C4-2B (cell line): ENCODE data around the gene FKBP1A.

Experiments used
- ZFX ChIP-seq: fragments of 450-650 bp; IDR thresholded peaks from 2 replicates; pipeline ENCODE4 v1.6.1; 2017
- TF ChIP-seq, protein P1 (sequence below): fragments of 450-650 bp; conservative IDR thresholded peaks from 2 replicates; pipeline ENCODE4 v1.5.1; 2017; ENCODE audit warnings: mild to moderate bottlenecking

DNA sequence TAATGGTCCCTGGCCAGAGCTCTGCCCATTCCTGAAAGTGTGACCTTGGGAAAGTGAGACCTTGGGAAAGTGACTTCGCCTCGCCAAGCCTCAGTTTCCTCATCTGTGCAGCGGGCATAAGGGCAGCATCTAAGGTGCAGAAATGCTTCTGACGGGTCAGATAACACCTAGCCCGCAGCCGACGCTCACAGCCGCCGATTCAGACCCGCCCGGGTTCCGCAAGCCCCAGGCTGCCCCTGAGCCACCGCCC, 486 bp downstream of the FKBP1A start:
- TF ChIP-seq, protein P1, sequence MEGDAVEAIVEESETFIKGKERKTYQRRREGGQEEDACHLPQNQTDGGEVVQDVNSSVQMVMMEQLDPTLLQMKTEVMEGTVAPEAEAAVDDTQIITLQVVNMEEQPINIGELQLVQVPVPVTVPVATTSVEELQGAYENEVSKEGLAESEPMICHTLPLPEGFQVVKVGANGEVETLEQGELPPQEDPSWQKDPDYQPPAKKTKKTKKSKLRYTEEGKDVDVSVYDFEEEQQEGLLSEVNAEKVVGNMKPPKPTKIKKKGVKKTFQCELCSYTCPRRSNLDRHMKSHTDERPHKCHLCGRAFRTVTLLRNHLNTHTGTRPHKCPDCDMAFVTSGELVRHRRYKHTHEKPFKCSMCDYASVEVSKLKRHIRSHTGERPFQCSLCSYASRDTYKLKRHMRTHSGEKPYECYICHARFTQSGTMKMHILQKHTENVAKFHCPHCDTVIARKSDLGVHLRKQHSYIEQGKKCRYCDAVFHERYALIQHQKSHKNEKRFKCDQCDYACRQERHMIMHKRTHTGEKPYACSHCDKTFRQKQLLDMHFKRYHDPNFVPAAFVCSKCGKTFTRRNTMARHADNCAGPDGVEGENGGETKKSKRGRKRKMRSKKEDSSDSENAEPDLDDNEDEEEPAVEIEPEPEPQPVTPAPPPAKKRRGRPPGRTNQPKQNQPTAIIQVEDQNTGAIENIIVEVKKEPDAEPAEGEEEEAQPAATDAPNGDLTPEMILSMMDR = no peak
- TF ChIP-seq ZFX = no peak
